GM18873 (cell line): Measurements from ENCODE around the gene NEU4.

ENCODE experiments used
- ATAC-seq: cut with Tn5 transposase; IDR thresholded peaks from one replicate; pipeline ENCODE4 v1.9.1; 2021; ENCODE audit warnings: mild to moderate bottlenecking, moderate library complexity, moderate number of reproducible peaks; ENCODE audit not compliant: unreplicated experiment, low FRiP score

The NEU4 gene

GRCh38 chr2:241860184-241861078, 51.4 kb downstream of the NEU4 start:
- no peak for ATAC-seq

GRCh38 chr2:241861264-241861663, 52.3 kb downstream of the NEU4 start:
- no peak for ATAC-seq

GRCh38 chr2:241862093-241862492, 53.1 kb downstream of the NEU4 start:
- ATAC-seq, result no peak

- ATAC-seq, result no peak
Measured at GRCh38 chr2:241862775-241863535, 54.0 kb downstream of the NEU4 start.

GRCh38 chr2:241863536-241863954, 54.6 kb downstream of the NEU4 start:
- ATAC-seq, result no peak

- ATAC-seq, result no peak
Measured at GRCh38 chr2:241864168-241864849, 55.3 kb downstream of the NEU4 start.

GRCh38 chr2:241864850-241865213, 55.8 kb downstream of the NEU4 start:
- no peak for ATAC-seq

GRCh38 chr2:241865416-241865956, 56.5 kb downstream of the NEU4 start:
- no peak for ATAC-seq

GRCh38 chr2:241865957-241866789, 57.2 kb downstream of the NEU4 start:
- no peak for ATAC-seq
